Measurements from ENCODE around the gene OR5K1.

OR5K1 gene

GRCh38 chr3:98482717-98483482 lies 19.9 kb downstream of the OR5K1 start:
- H3K27ac ChIP-seq (ENCODE audit: low read length) = no peak overlapping the region
- peak overlapping the region in 1 of 2 donors; percentile 0 for H3K4me3 ChIP-seq (ENCODE audit: low read depth in 1 of 2, low read length in 2 of 2)
- H3K4me1 ChIP-seq (ENCODE audit: control insufficient read depth in 1 of 2, insufficient read depth in 2 of 2, low read length in 2 of 2) = no peaks in the 10 kb centered on the region
- H3K9me3 ChIP-seq (ENCODE audit: control insufficient read depth in 1 of 2, low read length in 2 of 2) = peaks cover 0 to 26% of the 10 kb centered on the region in 2 donors
- H3K36me3 ChIP-seq (ENCODE audit: control insufficient read depth in 1 of 2, insufficient read depth in 2 of 2, low read length in 2 of 2) = no peaks in the 10 kb centered on the region
- H3K27me3 ChIP-seq (ENCODE audit: low read depth, low read length) = no peaks in the 10 kb centered on the region

GRCh38 chr3:98483626-98484025 lies 20.6 kb downstream of the OR5K1 start:
- Histone ChIP-seq H3K9me3 (ENCODE audit: control insufficient read depth in 1 of 2, low read length in 2 of 2) (peaks cover 0 to 25% of the 10 kb centered on the region in 2 donors), H3K4me1 (ENCODE audit: control insufficient read depth in 1 of 2, insufficient read depth in 2 of 2, low read length in 2 of 2) (no peaks in the 10 kb centered on the region), H3K27me3 (ENCODE audit: low read depth, low read length) (no peaks in the 10 kb centered on the region), H3K4me3 (ENCODE audit: low read depth in 1 of 2, low read length in 2 of 2) (no peak overlapping the region), H3K27ac (ENCODE audit: low read length) (no peak overlapping the region), H3K36me3 (ENCODE audit: control insufficient read depth in 1 of 2, insufficient read depth in 2 of 2, low read length in 2 of 2) (no peaks in the 10 kb centered on the region)

- no peaks in the 10 kb centered on the region for H3K36me3 ChIP-seq (ENCODE audit: control insufficient read depth in 1 of 2, insufficient read depth in 2 of 2, low read length in 2 of 2)
- no peak within 1 kb of the TSS for H3K4me3 ChIP-seq (ENCODE audit: low read depth in 1 of 2, low read length in 2 of 2)
- H3K4me1 ChIP-seq (ENCODE audit: control insufficient read depth in 1 of 2, insufficient read depth in 2 of 2, low read length in 2 of 2) = no peaks in the 10 kb centered on the region
- no peaks in the 10 kb centered on the region for H3K27me3 ChIP-seq (ENCODE audit: low read depth, low read length)
- H3K27ac ChIP-seq (ENCODE audit: low read length) = no peak within 1 kb of the TSS
- no peaks in the 10 kb centered on the region for H3K9me3 ChIP-seq (ENCODE audit: control insufficient read depth in 1 of 2, low read length in 2 of 2)
Measured at GRCh38 chr3:98497381-98497780, 34.4 kb downstream of the OR5K1 start, which contains the start of gene OR5K2. TSS of gene OR5K2 (plus strand) at chr3:98497681. CDS start at chr3:98497681, 0 bp downstream.

GRCh38 chr3:98500019-98500418 lies 37.0 kb downstream of the OR5K1 start:
- H3K27ac ChIP-seq (ENCODE audit: low read length) = no peak overlapping the region
- no peak overlapping the region for H3K4me3 ChIP-seq (ENCODE audit: low read depth in 1 of 2, low read length in 2 of 2)
- H3K4me1 ChIP-seq (ENCODE audit: control insufficient read depth in 1 of 2, insufficient read depth in 2 of 2, low read length in 2 of 2) = no peaks in the 10 kb centered on the region
- no peaks in the 10 kb centered on the region for H3K27me3 ChIP-seq (ENCODE audit: low read depth, low read length)
- H3K36me3 ChIP-seq (ENCODE audit: control insufficient read depth in 1 of 2, insufficient read depth in 2 of 2, low read length in 2 of 2) = no peaks in the 10 kb centered on the region
- H3K9me3 ChIP-seq (ENCODE audit: control insufficient read depth in 1 of 2, low read length in 2 of 2) = no peaks in the 10 kb centered on the region

- Histone ChIP-seq H3K27me3 (ENCODE audit: low read depth, low read length) (no peaks in the 10 kb centered on the region), H3K27ac (ENCODE audit: low read length) (no peak overlapping the region), H3K4me1 (ENCODE audit: control insufficient read depth in 1 of 2, insufficient read depth in 2 of 2, low read length in 2 of 2) (no peaks in the 10 kb centered on the region), H3K9me3 (ENCODE audit: control insufficient read depth in 1 of 2, low read length in 2 of 2) (no peaks in the 10 kb centered on the region), H3K36me3 (ENCODE audit: control insufficient read depth in 1 of 2, insufficient read depth in 2 of 2, low read length in 2 of 2) (peaks cover 0 to 1% of the 10 kb centered on the region in 2 donors), H3K4me3 (ENCODE audit: low read depth in 1 of 2, low read length in 2 of 2) (no peak overlapping the region)
Measured at GRCh38 chr3:98501270-98501669, 38.3 kb downstream of the OR5K1 start.

- H3K27ac ChIP-seq (ENCODE audit: low read length) = no peak overlapping the region
- H3K36me3 ChIP-seq (ENCODE audit: control insufficient read depth in 1 of 2, insufficient read depth in 2 of 2, low read length in 2 of 2) = peaks cover 0 to 6% of the 10 kb centered on the region in 2 donors
- H3K9me3 ChIP-seq (ENCODE audit: control insufficient read depth in 1 of 2, low read length in 2 of 2) = no peaks in the 10 kb centered on the region
- H3K4me3 ChIP-seq (ENCODE audit: low read depth in 1 of 2, low read length in 2 of 2) = no peak overlapping the region
- H3K27me3 ChIP-seq (ENCODE audit: low read depth, low read length) = no peaks in the 10 kb centered on the region
- no peaks in the 10 kb centered on the region for H3K4me1 ChIP-seq (ENCODE audit: control insufficient read depth in 1 of 2, insufficient read depth in 2 of 2, low read length in 2 of 2)
Measured at GRCh38 chr3:98501863-98502576, 39.0 kb downstream of the OR5K1 start.

- H3K9me3 ChIP-seq (ENCODE audit: control insufficient read depth in 1 of 2, low read length in 2 of 2) = no peaks in the 10 kb centered on the region
- H3K36me3 ChIP-seq (ENCODE audit: control insufficient read depth in 1 of 2, insufficient read depth in 2 of 2, low read length in 2 of 2) = peaks cover 0 to 6% of the 10 kb centered on the region in 2 donors
- no peak overlapping the region for H3K4me3 ChIP-seq (ENCODE audit: low read depth in 1 of 2, low read length in 2 of 2)
- H3K27me3 ChIP-seq (ENCODE audit: low read depth, low read length) = no peaks in the 10 kb centered on the region
- no peaks in the 10 kb centered on the region for H3K4me1 ChIP-seq (ENCODE audit: control insufficient read depth in 1 of 2, insufficient read depth in 2 of 2, low read length in 2 of 2)
- H3K27ac ChIP-seq (ENCODE audit: low read length) = no peak overlapping the region
Measured at GRCh38 chr3:98504539-98504938, 41.5 kb downstream of the OR5K1 start.

- no peaks in the 10 kb centered on the region for H3K27me3 ChIP-seq (ENCODE audit: low read depth, low read length)
Measured at GRCh38 chr3:98508582-98508981, 45.6 kb downstream of the OR5K1 start.

GRCh38 chr3:98512576-98512975 lies 49.6 kb downstream of the OR5K1 start:
- no peak overlapping the region for H3K27ac ChIP-seq (ENCODE audit: low read length)
- H3K4me1 ChIP-seq (ENCODE audit: control insufficient read depth in 1 of 2, insufficient read depth in 2 of 2, low read length in 2 of 2) = no peaks in the 10 kb centered on the region
- peaks cover 17 to 29% of the 10 kb centered on the region in 2 donors for H3K36me3 ChIP-seq (ENCODE audit: control insufficient read depth in 1 of 2, insufficient read depth in 2 of 2, low read length in 2 of 2)

More at GRCh38 chr3:98508582-98508981, 45.6 kb downstream of the OR5K1 start:
- Histone ChIP-seq H3K9me3 (ENCODE audit: control insufficient read depth in 1 of 2, low read length in 2 of 2) (no peaks in the 10 kb centered on the region), H3K27ac (ENCODE audit: low read length) (no peak overlapping the region), H3K4me3 (ENCODE audit: low read depth in 1 of 2, low read length in 2 of 2) (no peak overlapping the region), H3K36me3 (ENCODE audit: control insufficient read depth in 1 of 2, insufficient read depth in 2 of 2, low read length in 2 of 2) (peaks cover 0 to 15% of the 10 kb centered on the region in 2 donors), H3K4me1 (ENCODE audit: control insufficient read depth in 1 of 2, insufficient read depth in 2 of 2, low read length in 2 of 2) (no peaks in the 10 kb centered on the region)

GRCh38 chr3:98513091-98513511 lies 50.1 kb downstream of the OR5K1 start:
- H3K27ac ChIP-seq (ENCODE audit: low read length) = no peak overlapping the region

More at GRCh38 chr3:98512576-98512975, 49.6 kb downstream of the OR5K1 start:
- Histone ChIP-seq H3K4me3 (ENCODE audit: low read depth in 1 of 2, low read length in 2 of 2) (no peak overlapping the region), H3K9me3 (ENCODE audit: control insufficient read depth in 1 of 2, low read length in 2 of 2) (no peaks in the 10 kb centered on the region), H3K27me3 (ENCODE audit: low read depth, low read length) (no peaks in the 10 kb centered on the region)

GRCh38 chr3:98513736-98514135 lies 50.7 kb downstream of the OR5K1 start:
- no peak overlapping the region for H3K27ac ChIP-seq (ENCODE audit: low read length)
- H3K36me3 ChIP-seq (ENCODE audit: control insufficient read depth in 1 of 2, insufficient read depth in 2 of 2, low read length in 2 of 2) = peaks cover 26 to 38% of the 10 kb centered on the region in 2 donors
- H3K9me3 ChIP-seq (ENCODE audit: control insufficient read depth in 1 of 2, low read length in 2 of 2) = no peaks in the 10 kb centered on the region
- no peaks in the 10 kb centered on the region for H3K27me3 ChIP-seq (ENCODE audit: low read depth, low read length)
- H3K4me3 ChIP-seq (ENCODE audit: low read depth in 1 of 2, low read length in 2 of 2) = no peak overlapping the region
- peaks cover 0 to 4% of the 10 kb centered on the region in 2 donors for H3K4me1 ChIP-seq (ENCODE audit: control insufficient read depth in 1 of 2, insufficient read depth in 2 of 2, low read length in 2 of 2)

More at GRCh38 chr3:98513091-98513511, 50.1 kb downstream of the OR5K1 start:
- H3K36me3 ChIP-seq (ENCODE audit: control insufficient read depth in 1 of 2, insufficient read depth in 2 of 2, low read length in 2 of 2) = peaks cover 20 to 31% of the 10 kb centered on the region in 2 donors
- no peaks in the 10 kb centered on the region for H3K9me3 ChIP-seq (ENCODE audit: control insufficient read depth in 1 of 2, low read length in 2 of 2)
- H3K4me1 ChIP-seq (ENCODE audit: control insufficient read depth in 1 of 2, insufficient read depth in 2 of 2, low read length in 2 of 2) = peaks cover 0 to 2% of the 10 kb centered on the region in 2 donors
- no peak overlapping the region for H3K4me3 ChIP-seq (ENCODE audit: low read depth in 1 of 2, low read length in 2 of 2)
- H3K27me3 ChIP-seq (ENCODE audit: low read depth, low read length) = no peaks in the 10 kb centered on the region
